IPS-15b (cell line): ENCODE data around the gene HGFAC.

Experiments
- H3K27me3 ChIP-seq: one replicate; pipeline ENCODE4 v1.6.1; 2013; ENCODE audit warnings: low read length; ENCODE audit not compliant: control insufficient read depth, insufficient read depth
- H3K36me3 ChIP-seq: one replicate; pipeline ENCODE4 v1.6.1; 2013; ENCODE audit warnings: low read length; ENCODE audit not compliant: control insufficient read depth, insufficient read depth
- H3K4me1 ChIP-seq: one replicate; pipeline ENCODE4 v1.6.1; 2013; ENCODE audit warnings: mild to moderate bottlenecking, low read length; ENCODE audit not compliant: control insufficient read depth, insufficient read depth
- H3K4me3 ChIP-seq: one replicate; pipeline ENCODE4 v1.5.1; 2013; ENCODE audit warnings: low read depth, low read length
- H3K9ac ChIP-seq: one replicate; pipeline ENCODE4 v1.6.1; 2013; ENCODE audit warnings: low read depth, mild to moderate bottlenecking, low read length
- H3K9me3 ChIP-seq: one replicate; pipeline ENCODE4 v1.6.1; 2013; ENCODE audit warnings: mild to moderate bottlenecking, low read length; ENCODE audit not compliant: control insufficient read depth, insufficient read depth

Gene HGFAC

DNA sequence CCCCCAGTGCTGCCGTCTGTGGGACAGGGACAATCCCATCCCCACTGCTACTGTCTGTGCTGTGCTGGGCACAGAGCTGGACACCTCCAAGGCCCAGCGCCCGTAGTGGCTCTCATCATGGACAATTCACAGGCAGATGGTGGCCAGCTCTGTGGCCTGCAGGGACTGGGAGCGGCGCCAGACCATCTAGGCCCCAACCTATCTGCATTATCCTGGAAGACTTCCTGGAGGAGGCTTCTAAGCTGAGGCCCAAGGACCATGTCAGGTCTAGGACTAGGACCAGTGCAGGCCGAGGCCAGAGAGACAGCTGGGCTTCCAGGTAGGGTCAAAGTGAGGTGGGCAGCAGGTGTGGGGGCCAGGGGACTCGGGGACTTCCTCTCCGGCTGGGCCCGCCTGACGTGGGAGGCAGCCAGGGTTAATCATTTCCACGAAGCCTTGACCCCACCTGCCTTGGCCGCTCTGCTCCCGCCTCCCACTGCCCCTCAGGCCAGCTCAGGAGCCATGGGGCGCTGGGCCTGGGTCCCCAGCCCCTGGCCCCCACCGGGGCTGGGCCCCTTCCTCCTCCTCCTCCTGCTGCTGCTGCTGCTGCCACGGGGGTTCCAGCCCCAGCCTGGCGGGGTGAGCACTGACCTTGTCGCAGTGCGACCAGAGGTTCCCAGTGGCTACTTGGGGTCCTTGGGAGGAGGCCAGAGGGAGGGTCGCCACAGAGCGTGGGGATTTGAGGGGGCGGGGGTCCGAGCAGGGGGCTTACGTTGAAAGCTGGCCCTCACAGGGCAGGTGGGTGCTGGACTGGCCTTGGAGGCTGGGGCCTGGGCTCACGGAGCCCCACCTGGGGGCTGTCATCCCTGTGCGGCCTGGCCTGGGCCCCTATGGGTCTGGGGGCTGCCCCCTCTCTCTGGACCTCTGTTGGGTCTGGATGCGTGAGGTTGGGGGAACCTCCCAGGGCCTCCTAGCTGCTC, at the start of gene HGFAC:
TSS of gene HGFAC (plus strand) at position 468 of the 959 bp plus-strand sequence. CDS start at position 502, 34 bp downstream.
- no peak within 1 kb of the TSS for H3K9ac ChIP-seq
- H3K4me3 ChIP-seq: no peak within 1 kb of the TSS
- H3K27me3 ChIP-seq: no peaks in the 10 kb centered on the region
- no peaks in the 10 kb centered on the region for H3K9me3 ChIP-seq
- no peaks in the 10 kb centered on the region for H3K4me1 ChIP-seq
- no peaks in the 10 kb centered on the region for H3K36me3 ChIP-seq

DNA sequence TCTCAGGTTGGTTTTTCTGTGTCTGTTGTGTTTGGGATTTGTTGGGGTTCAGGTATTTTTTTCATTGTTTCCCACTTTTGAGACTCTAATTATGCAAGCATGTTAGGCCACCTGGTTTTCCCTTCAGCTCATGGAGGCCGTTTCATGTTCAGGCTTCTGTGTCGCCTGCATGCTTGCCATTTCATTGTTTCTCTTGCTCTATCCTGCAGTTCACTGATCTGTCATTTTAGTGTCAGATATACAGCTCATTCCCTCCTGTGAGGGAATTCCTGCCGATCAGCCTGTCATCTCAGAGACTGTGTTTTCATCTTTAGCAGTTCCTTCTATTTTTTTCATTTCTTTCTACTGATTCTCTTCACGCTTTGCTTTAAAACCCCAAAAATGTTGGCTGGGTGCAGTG, 49.4 kb upstream of the HGFAC start:
- H3K9me3 ChIP-seq: no peaks in the 10 kb centered on the region
- H3K4me1 ChIP-seq: peaks cover 13% of the 10 kb centered on the region
- no peak overlapping the region for H3K4me3 ChIP-seq
- H3K27me3 ChIP-seq: no peaks in the 10 kb centered on the region
- no peak overlapping the region for H3K9ac ChIP-seq
- H3K36me3 ChIP-seq: no peaks in the 10 kb centered on the region

- no peaks in the 10 kb centered on the region for H3K27me3 ChIP-seq
- H3K4me3 ChIP-seq: no peak overlapping the region
- no peak overlapping the region for H3K9ac ChIP-seq
- no peaks in the 10 kb centered on the region for H3K9me3 ChIP-seq
- H3K4me1 ChIP-seq: peaks cover 10% of the 10 kb centered on the region
- no peaks in the 10 kb centered on the region for H3K36me3 ChIP-seq
Observed at GRCh38 chr4:3393171-3393570, 48.6 kb upstream of the HGFAC start.

GRCh38 chr4:3396600-3396999, 45.2 kb upstream of the HGFAC start:
- no peak overlapping the region for H3K9ac ChIP-seq
- H3K4me3 ChIP-seq: no peak overlapping the region
- no peaks in the 10 kb centered on the region for H3K27me3 ChIP-seq
- H3K36me3 ChIP-seq: no peaks in the 10 kb centered on the region
- no peaks in the 10 kb centered on the region for H3K9me3 ChIP-seq
- no peaks in the 10 kb centered on the region for H3K4me1 ChIP-seq

DNA sequence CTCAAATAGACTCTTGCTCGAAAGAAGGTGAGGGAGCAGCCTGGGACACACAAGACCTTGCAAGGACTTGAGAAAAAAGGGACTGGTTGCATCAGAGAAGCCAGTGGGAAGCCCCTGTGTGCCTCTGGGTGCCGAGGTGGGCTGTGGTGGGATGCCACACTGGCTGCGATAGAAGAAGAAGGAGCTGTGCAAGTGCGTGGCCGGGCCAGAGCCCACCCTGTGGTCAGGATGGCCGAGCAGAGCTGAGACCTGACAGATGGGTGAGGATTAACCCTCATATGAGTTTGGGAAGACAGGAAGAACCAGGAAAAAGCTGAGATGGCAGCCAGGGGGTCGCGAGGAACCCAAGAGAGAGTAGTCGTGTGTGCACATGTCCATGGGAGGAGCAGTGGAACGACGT, 44.6 kb upstream of the HGFAC start:
- Histone ChIP-seq H3K36me3 (no peaks in the 10 kb centered on the region), H3K27me3 (no peaks in the 10 kb centered on the region), H3K9ac (no peak overlapping the region), H3K9me3 (no peaks in the 10 kb centered on the region), H3K4me3 (no peak overlapping the region), H3K4me1 (no peaks in the 10 kb centered on the region)

- Histone ChIP-seq H3K9me3 (no peaks in the 10 kb centered on the region), H3K9ac (no peak overlapping the region), H3K4me3 (no peak overlapping the region), H3K36me3 (no peaks in the 10 kb centered on the region), H3K27me3 (no peaks in the 10 kb centered on the region), H3K4me1 (no peaks in the 10 kb centered on the region)
Observed at GRCh38 chr4:3399277-3400194, 42.2 kb upstream of the HGFAC start.

GRCh38 chr4:3401436-3402171, 40.2 kb upstream of the HGFAC start:
- no peak overlapping the region for H3K4me3 ChIP-seq
- no peaks in the 10 kb centered on the region for H3K4me1 ChIP-seq
- H3K27me3 ChIP-seq: no peaks in the 10 kb centered on the region
- H3K9ac ChIP-seq: no peak overlapping the region
- no peaks in the 10 kb centered on the region for H3K9me3 ChIP-seq
- no peaks in the 10 kb centered on the region for H3K36me3 ChIP-seq

DNA sequence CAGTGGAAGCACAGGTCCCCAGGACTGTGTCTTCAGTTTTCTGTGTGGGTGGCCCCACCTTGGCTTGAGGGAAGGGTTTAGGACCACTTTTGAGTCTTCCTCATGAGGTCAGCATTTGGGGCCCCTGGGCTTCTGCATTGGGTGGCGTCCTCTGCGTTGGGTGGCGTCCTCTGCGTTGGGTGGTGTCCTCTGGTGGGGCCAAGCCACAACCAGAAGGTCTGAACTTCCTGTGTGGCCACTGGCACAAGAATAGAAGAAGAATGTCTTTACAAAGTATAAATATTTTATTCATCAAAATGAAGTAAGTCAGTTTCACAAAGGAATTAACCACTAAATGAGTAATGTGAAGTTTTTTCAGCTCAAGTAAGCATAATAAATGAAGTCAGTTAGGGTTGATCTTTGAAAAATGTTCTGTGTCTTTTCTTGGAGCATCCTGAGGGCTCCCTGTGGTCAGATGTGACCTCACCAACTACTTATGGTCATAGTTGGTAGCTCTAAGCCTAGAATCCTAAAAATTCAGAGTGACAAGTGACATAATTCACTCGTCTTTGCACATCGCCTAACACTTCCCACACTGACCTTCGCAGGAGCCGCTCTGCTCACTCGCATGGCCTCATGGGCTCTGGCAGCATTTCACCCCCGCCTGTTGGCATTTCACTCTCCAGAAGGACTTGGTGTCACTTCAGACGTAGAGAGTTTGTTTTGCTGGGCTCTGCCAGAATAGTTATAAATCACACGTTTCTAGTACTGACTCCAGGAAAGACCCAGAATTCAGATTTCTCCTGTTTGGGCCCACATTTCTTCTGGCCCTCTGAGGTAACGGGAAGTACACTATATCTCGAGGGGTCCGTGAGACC, 39.0 kb upstream of the HGFAC start:
- Histone ChIP-seq H3K4me1 (no peaks in the 10 kb centered on the region), H3K4me3 (no peak overlapping the region), H3K9ac (no peak overlapping the region), H3K36me3 (no peaks in the 10 kb centered on the region), H3K27me3 (no peaks in the 10 kb centered on the region), H3K9me3 (no peaks in the 10 kb centered on the region)

- H3K36me3 ChIP-seq: no peaks in the 10 kb centered on the region
Observed at GRCh38 chr4:3403348-3403906, 38.3 kb upstream of the HGFAC start.

DNA sequence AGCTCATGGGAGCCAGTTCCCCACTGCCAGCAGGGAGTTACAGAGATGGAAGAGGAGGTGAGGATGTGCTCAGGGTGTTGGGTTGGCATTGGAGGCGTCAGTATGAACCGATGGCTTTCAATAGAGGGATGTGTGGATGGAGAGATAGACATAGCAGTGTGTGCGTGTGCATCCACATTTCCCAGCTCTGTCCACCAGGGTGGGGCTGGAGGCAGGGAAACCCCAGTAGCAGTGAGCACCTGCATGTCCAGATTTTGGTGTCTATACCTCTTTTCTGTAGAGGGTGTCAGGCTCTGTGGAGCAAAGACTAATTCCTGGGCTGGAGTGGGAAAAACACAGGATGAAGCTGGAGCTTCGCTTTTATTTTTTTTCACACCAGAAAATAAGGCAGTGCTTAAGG, 37.2 kb upstream of the HGFAC start:
- Histone ChIP-seq H3K27me3 (no peaks in the 10 kb centered on the region), H3K36me3 (no peaks in the 10 kb centered on the region), H3K4me3 (no peak overlapping the region), H3K4me1 (no peaks in the 10 kb centered on the region), H3K9ac (no peak overlapping the region), H3K9me3 (no peaks in the 10 kb centered on the region)

More at GRCh38 chr4:3403348-3403906, 38.3 kb upstream of the HGFAC start:
- Histone ChIP-seq H3K27me3 (no peaks in the 10 kb centered on the region), H3K9ac (no peak overlapping the region), H3K4me3 (no peak overlapping the region), H3K4me1 (no peaks in the 10 kb centered on the region), H3K9me3 (no peaks in the 10 kb centered on the region)
